MCF 10A (cell line): Measurements from ENCODE around the gene NUP62. TPM values are rescaled to one million over a fixed set of nuclear protein-coding genes. Genes with fewer than 3 reads are reported as not detected.

Source experiments
- BruUV-seq: library from RNA; stranded (reverse); fragments of 400-500 nt; replicated peaks from 2 replicates; lab custom pipeline; 2021; lab: Mats Ljungman, UMichigan
- CTCF ChIA-PET: fragments of 300-600 bp; sonication (Branson Sonifier 250); formaldehyde crosslinking; extraction: SDS; loops from one replicate; lab custom pipeline; 2021; ENCODE audit warnings: antibody characterized with exemption, inconsistent platforms; lab: Yijun Ruan, JAX
- POLR2A ChIA-PET: fragments of 300-600, 350-650 bp; sonication (Branson Sonifier 250); formaldehyde crosslinking; extraction: SDS; loops from one replicate; lab custom pipeline; 2020; ENCODE audit warnings: antibody characterized with exemption, inconsistent platforms; lab: Yijun Ruan, JAX
- DNase-seq: peaks from one replicate; pipeline ENCODE4 v3.0.0-alpha.2; 2018; ENCODE audit not compliant: unreplicated experiment
- H3K27ac Mint-ChIP-seq: one replicate; pipeline ENCODE4 v1.8.0; 2022; ENCODE audit warnings: mild to moderate bottlenecking, low read depth, mixed read lengths; ENCODE audit not compliant: unreplicated experiment
- H3K27me3 Mint-ChIP-seq: one replicate; pipeline ENCODE4 v1.8.0; 2022; ENCODE audit warnings: mixed read lengths; ENCODE audit not compliant: insufficient read depth, unreplicated experiment
- H3K36me3 Mint-ChIP-seq: one replicate; pipeline ENCODE4 v1.8.0; 2022; ENCODE audit warnings: mild to moderate bottlenecking, moderate library complexity, mixed read lengths; ENCODE audit not compliant: insufficient read depth, unreplicated experiment
- H3K4me1 Mint-ChIP-seq: one replicate; pipeline ENCODE4 v1.8.0; 2022; ENCODE audit warnings: mixed read lengths; ENCODE audit not compliant: insufficient read depth, unreplicated experiment
- H3K4me3 Mint-ChIP-seq: one replicate; pipeline ENCODE4 v1.8.0; 2022; ENCODE audit warnings: mild to moderate bottlenecking, moderate library complexity, mixed read lengths; ENCODE audit not compliant: unreplicated experiment
- H3K9me3 Mint-ChIP-seq: one replicate; pipeline ENCODE4 v1.8.0; 2022; ENCODE audit warnings: mixed read lengths; ENCODE audit not compliant: unreplicated experiment
- intact Hi-C: fragments of 100-400 bp; cut with micrococcal nuclease; formaldehyde crosslinking; loops from 2 replicates; pipeline ENCODE4 v1.14.1; 2022
- total RNA-seq: library from RNA; stranded (reverse); gene quantifications from 2 replicates; pipeline ENCODE4 v1.2.3, GENCODE V29; 2022
- TF ChIP-seq, protein P1 (sequence below): fragments of 200-600 bp; IDR thresholded peaks from one replicate; pipeline ENCODE4 v1.8.0; 2022; ENCODE audit warnings: antibody characterized with exemption, mild to moderate bottlenecking; ENCODE audit not compliant: unreplicated experiment

The NUP62 gene
- total RNA-seq, 1 experiment from 2014 or later, result 44.9 TPM

- no peak for DNase-seq
- H3K4me3 Mint-ChIP-seq, result no peak overlapping the region
- no peaks in the 10 kb centered on the region for H3K9me3 Mint-ChIP-seq
- TF ChIP-seq, protein P1, sequence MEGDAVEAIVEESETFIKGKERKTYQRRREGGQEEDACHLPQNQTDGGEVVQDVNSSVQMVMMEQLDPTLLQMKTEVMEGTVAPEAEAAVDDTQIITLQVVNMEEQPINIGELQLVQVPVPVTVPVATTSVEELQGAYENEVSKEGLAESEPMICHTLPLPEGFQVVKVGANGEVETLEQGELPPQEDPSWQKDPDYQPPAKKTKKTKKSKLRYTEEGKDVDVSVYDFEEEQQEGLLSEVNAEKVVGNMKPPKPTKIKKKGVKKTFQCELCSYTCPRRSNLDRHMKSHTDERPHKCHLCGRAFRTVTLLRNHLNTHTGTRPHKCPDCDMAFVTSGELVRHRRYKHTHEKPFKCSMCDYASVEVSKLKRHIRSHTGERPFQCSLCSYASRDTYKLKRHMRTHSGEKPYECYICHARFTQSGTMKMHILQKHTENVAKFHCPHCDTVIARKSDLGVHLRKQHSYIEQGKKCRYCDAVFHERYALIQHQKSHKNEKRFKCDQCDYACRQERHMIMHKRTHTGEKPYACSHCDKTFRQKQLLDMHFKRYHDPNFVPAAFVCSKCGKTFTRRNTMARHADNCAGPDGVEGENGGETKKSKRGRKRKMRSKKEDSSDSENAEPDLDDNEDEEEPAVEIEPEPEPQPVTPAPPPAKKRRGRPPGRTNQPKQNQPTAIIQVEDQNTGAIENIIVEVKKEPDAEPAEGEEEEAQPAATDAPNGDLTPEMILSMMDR, result no peak
- H3K27ac Mint-ChIP-seq, result no peak overlapping the region
- H3K27me3 Mint-ChIP-seq, result no peaks in the 10 kb centered on the region
- ChIA-PET CTCF (interaction anchor here (0.7 kb wide), 1 partner anchor 69 kb away, joined by 3 read pairs; no protein-coding TSS in a partner anchor), POLR2A (no interaction called here)
- BruUV-seq, result no TSS peak
- H3K4me1 Mint-ChIP-seq, result peaks cover 4% of the 10 kb centered on the region
- intact Hi-C loops, result no loop called here
- peaks cover 78% of the 10 kb centered on the region for H3K36me3 Mint-ChIP-seq
Measured at GRCh38 chr19:49881186-49881585, 48.1 kb downstream of the NUP62 start.

DNA sequence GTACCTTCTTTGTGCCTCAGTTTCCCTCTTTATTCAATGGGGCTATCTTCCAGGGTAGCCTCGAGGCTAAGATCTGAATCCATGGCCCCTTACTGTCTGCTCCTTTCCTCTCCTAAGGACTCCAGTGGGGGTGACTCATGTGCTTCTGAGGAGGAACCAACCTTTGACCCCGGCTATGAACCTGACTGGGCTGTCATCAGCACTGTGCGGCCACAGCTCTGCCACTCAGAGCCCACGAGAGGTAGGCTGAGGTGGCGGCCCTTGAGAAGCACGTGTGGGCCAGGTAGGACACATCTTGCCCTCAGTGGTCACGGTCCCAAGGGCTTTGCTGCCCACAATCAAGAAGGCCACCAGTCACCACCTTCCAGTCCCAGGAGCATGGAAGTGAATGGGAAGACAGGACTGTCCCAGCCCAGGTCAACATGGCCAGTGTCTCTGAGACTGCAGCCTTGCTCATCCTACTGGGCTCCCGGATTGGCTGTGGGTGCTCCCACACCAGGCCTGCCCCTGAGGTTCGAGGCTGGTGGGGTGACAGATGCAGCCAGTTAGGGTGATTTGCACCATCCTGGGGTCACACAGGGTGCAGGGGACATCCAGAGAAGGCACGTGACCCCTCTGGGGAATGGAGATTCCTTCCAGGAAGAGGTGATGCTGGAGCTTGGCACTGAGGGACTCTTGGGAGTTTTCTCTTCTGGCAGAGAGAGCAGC, 49.0 kb downstream of the NUP62 start:
- no TSS peak for BruUV-seq
- ChIA-PET POLR2A (no interaction called here), CTCF (interaction anchor here (0.7 kb wide), 1 partner anchor 68 kb away, joined by 3 read pairs; no protein-coding TSS in a partner anchor)
- H3K36me3 Mint-ChIP-seq, result peaks cover 74% of the 10 kb centered on the region
- no peaks in the 10 kb centered on the region for H3K9me3 Mint-ChIP-seq
- intact Hi-C loops, result no loop called here
- DNase-seq, result no peak
- TF ChIP-seq, protein P1, result no peak
- peaks cover 8% of the 10 kb centered on the region for H3K4me1 Mint-ChIP-seq
- H3K27ac Mint-ChIP-seq, result no peak overlapping the region
- H3K27me3 Mint-ChIP-seq, result no peaks in the 10 kb centered on the region
- no peak overlapping the region for H3K4me3 Mint-ChIP-seq

GRCh38 chr19:49879243-49879963, 49.9 kb downstream of the NUP62 start:
- Mint-ChIP-seq H3K4me1 (peaks cover 10% of the 10 kb centered on the region), H3K27ac (no peak overlapping the region), H3K4me3 (no peak overlapping the region), H3K9me3 (no peaks in the 10 kb centered on the region), H3K27me3 (no peaks in the 10 kb centered on the region), H3K36me3 (peaks cover 65% of the 10 kb centered on the region)
- ChIA-PET CTCF (no interaction called here), POLR2A (interaction anchor here (0.6 to 1.1 kb wide), 3 partner anchors 16 to 239 kb away, joined by 3 read pairs; partner anchors contain the start of gene RRAS)
- TF ChIP-seq, protein P1, result no peak
- no TSS peak for BruUV-seq
- no peak for DNase-seq
- intact Hi-C loops, result no loop called here

DNA sequence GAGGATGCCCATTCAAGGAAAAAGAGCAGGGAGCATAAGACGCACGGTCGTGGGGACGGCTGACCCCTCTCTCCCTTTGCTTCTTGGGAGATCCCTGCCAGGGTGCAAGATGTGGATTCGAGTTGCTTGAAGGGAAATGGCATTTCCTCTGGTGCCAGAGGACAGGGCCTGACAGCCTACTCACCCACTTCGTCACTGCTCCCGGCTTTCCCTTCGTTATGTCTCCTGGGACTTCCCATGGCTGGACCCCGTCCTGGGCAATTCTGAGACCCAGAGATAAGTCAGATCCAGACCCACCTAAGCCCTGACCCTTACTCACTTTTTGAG, 50.6 kb downstream of the NUP62 start:
- intact Hi-C loops, result no loop called here
- ChIA-PET CTCF (no interaction called here), POLR2A (interaction anchor here (1.0 to 4.0 kb wide), 6 partner anchors 12 to 202 kb away, joined by 3 to 78 read pairs (median 22); partner anchors contain the start of genes AP2A1, ATF5, NUP62 and PNKP)
- no peak overlapping the region for H3K4me3 Mint-ChIP-seq
- H3K27me3 Mint-ChIP-seq, result no peaks in the 10 kb centered on the region
- peaks cover 10% of the 10 kb centered on the region for H3K4me1 Mint-ChIP-seq
- no peak for DNase-seq
- H3K27ac Mint-ChIP-seq, result no peak overlapping the region
- peaks cover 60% of the 10 kb centered on the region for H3K36me3 Mint-ChIP-seq
- TF ChIP-seq, protein P1, result no peak
- H3K9me3 Mint-ChIP-seq, result no peaks in the 10 kb centered on the region
- TSS peak; percentile 42 for BruUV-seq
